Adrenal gland (tissue), 5 donors: ENCODE measurements around the gene HLCS.
"Not testable (repeated sequence)": the region's sequence is repeated elsewhere in the genome, so short reads cannot be mapped to it uniquely, and the experiment has no call there.

Source experiments
- POLR2A ChIP-seq, 2 donors: fragments of 450-650 bp; IDR thresholded peaks; one replicate each; pipeline ENCODE4 v1.6.1; 2017; ENCODE audit warnings: antibody characterized with exemption in 2 of 2, mild to moderate bottlenecking in 2 of 2, moderate library complexity in 1 of 2
- TF ChIP-seq, protein P1 (sequence below), 6 experiments: fragments of 450-650 bp in 4 of 6; fragments of 200-600 bp in 2 of 6; sonication (generic) in 1 of 6; IDR thresholded peaks; 1 replicate in 5 of 6; 2 replicates in 1 of 6; pipeline versions ENCODE4 v1.5.1 to v1.8.0; 2016 to 2021; ENCODE audit warnings: antibody characterized with exemption in 6 of 6, mild to moderate bottlenecking in 2 of 6, moderate library complexity in 1 of 6
- donor health status: DM: no; HTN: no; CAD: no.

DNA sequence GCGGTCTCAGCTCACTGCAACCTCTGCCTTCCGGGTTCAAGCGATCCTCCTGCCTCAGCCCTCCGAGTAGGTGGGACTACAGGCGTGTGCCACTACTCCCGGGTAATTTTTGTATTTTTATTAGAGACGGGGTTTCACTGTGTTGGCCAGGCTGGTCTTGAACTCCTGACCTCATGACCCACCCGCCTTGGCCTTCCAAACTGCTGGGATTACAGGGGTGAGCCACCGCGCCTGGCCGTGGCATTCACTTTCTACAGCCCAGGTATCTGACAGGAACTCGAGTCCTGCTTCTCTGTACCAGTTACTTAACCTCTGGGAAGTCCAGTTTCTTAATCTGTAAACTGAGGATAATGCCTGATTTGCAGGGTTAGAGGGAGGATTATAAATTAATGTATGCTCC, 36.4 kb upstream of the HLCS start:
- TF ChIP-seq, protein P1, sequence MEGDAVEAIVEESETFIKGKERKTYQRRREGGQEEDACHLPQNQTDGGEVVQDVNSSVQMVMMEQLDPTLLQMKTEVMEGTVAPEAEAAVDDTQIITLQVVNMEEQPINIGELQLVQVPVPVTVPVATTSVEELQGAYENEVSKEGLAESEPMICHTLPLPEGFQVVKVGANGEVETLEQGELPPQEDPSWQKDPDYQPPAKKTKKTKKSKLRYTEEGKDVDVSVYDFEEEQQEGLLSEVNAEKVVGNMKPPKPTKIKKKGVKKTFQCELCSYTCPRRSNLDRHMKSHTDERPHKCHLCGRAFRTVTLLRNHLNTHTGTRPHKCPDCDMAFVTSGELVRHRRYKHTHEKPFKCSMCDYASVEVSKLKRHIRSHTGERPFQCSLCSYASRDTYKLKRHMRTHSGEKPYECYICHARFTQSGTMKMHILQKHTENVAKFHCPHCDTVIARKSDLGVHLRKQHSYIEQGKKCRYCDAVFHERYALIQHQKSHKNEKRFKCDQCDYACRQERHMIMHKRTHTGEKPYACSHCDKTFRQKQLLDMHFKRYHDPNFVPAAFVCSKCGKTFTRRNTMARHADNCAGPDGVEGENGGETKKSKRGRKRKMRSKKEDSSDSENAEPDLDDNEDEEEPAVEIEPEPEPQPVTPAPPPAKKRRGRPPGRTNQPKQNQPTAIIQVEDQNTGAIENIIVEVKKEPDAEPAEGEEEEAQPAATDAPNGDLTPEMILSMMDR (IDR thresholded peaks at IDR 0.05): not testable (repeated sequence)
- not testable (repeated sequence) for TF ChIP-seq POLR2A (IDR thresholded peaks at IDR 0.05)
